H1 (cell line): ENCODE data around the gene MAS1. TPM values are rescaled to one million over a fixed set of nuclear protein-coding genes. Genes with fewer than 3 reads are reported as not detected.

Experiments used
- CHD1 ChIP-seq: IDR thresholded peaks from 2 replicates; pipeline ENCODE4 v1.6.1; 2012; ENCODE audit warnings: low read depth, low read length, improper control_type of control experiment
- GTF2F1 ChIP-seq: IDR thresholded peaks from 2 replicates; pipeline ENCODE4 v1.6.1; 2012; ENCODE audit warnings: low read depth, low read length, improper control_type of control experiment, borderline replicate concordance
- KDM5A ChIP-seq: fragments of 200-600 bp; IDR thresholded peaks from 2 replicates; pipeline ENCODE4 v1.7.1; 2012; ENCODE audit warnings: mild to moderate bottlenecking, low read length, inconsistent platforms, mixed read lengths
- POLR2AphosphoS5 ChIP-seq: IDR thresholded peaks from 2 replicates; pipeline ENCODE4 v1.6.1; 2011; ENCODE audit warnings: low read depth, low read length
- TAF1 ChIP-seq: IDR thresholded peaks from 2 replicates; pipeline ENCODE4 v1.6.1; 2011; ENCODE audit warnings: mild to moderate bottlenecking, low read depth, low read length
- polyA plus RNA-seq, 7 experiments: library from polyadenylated mRNA; depleted of rRNA in 3 of 7; stranded (reverse) in 5 of 7; unstranded in 2 of 7; fragments of >200 nt in 5 of 7; fragments of 200-250 nt in 2 of 7; gene quantifications; 1 replicate in 5 of 7; 2 replicates in 1 of 7; 4 replicates in 1 of 7; pipeline versions ENCODE4 v1.2.1 to v1.2.3, GENCODE V29; 2011 to 2013; ENCODE audit warnings: missing spikeins in 2 of 7, mixed read lengths in 2 of 7
- total RNA-seq: library from RNA; stranded (reverse); fragmentation: NEBNext Ultra II Directional; extraction: Animal tissue kit (Norgen Biotek cat#: 25700); gene quantifications from 2 replicates; pipeline ENCODE4 v1.2.1, GENCODE V29; 2021
- TF ChIP-seq, protein P1 (sequence below), 3 experiments: IDR thresholded peaks; 1 replicate in 2 of 3; 2 replicates in 1 of 3; pipeline versions ENCODE4 v1.5.1 to v1.6.1; 2011; ENCODE audit warnings: low read length in 3 of 3, mild to moderate bottlenecking in 3 of 3, inconsistent platforms in 2 of 3, low read depth in 1 of 3, moderate library complexity in 1 of 3; ENCODE audit not compliant: insufficient read depth in 1 of 3; ENCODE audit errors: control extremely low read depth in 1 of 3
- TF ChIP-seq, protein P2 (sequence below): IDR thresholded peaks from 2 replicates; pipeline ENCODE4 v1.6.1; 2012; ENCODE audit warnings: inconsistent platforms

MAS1 gene
- total and polyA plus RNA-seq, 2 of the 8 experiments (the other 6 are each of a cell fraction or from before 2014, with no cell fraction given): 0.02 TPM; not detected in 1

DNA sequence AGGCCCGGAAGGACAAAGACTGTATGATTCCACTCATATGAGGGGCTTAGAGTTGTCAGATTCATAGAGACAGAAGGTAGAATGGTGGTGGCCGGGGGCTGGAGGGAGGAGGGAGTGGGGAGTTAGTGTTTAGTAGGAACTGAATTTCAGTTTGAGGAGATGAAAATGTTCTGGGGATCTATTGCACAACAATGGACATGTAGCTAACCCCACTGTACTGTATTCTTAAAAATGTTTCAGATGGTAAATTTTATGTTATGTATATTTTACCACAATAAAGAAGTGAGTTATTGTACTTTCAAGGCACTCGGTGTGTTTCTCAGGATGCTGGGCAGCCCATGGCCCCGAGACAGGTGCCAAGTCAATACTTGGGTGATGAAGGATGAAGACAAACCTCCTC is 25.4 kb downstream of the MAS1 start (continued):
- TF ChIP-seq, protein P1, sequence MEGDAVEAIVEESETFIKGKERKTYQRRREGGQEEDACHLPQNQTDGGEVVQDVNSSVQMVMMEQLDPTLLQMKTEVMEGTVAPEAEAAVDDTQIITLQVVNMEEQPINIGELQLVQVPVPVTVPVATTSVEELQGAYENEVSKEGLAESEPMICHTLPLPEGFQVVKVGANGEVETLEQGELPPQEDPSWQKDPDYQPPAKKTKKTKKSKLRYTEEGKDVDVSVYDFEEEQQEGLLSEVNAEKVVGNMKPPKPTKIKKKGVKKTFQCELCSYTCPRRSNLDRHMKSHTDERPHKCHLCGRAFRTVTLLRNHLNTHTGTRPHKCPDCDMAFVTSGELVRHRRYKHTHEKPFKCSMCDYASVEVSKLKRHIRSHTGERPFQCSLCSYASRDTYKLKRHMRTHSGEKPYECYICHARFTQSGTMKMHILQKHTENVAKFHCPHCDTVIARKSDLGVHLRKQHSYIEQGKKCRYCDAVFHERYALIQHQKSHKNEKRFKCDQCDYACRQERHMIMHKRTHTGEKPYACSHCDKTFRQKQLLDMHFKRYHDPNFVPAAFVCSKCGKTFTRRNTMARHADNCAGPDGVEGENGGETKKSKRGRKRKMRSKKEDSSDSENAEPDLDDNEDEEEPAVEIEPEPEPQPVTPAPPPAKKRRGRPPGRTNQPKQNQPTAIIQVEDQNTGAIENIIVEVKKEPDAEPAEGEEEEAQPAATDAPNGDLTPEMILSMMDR (IDR thresholded peaks at IDR 0.05; ENCODE audit: control extremely low read depth in 1 of 3, insufficient read depth in 1 of 3, low read depth in 1 of 3, low read length in 3 of 3): no peak
- TF ChIP-seq KDM5A (no peak), POLR2AphosphoS5 (no peak), GTF2F1 (no peak), TAF1 (no peak), CHD1 (no peak)
- TF ChIP-seq, protein P2, sequence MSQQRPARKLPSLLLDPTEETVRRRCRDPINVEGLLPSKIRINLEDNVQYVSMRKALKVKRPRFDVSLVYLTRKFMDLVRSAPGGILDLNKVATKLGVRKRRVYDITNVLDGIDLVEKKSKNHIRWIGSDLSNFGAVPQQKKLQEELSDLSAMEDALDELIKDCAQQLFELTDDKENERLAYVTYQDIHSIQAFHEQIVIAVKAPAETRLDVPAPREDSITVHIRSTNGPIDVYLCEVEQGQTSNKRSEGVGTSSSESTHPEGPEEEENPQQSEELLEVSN: no peak
